Measurements from ENCODE around the gene MAMSTR.
"Not testable (repeated sequence)": the region's sequence is repeated elsewhere in the genome, so short reads cannot be mapped to it uniquely, and the experiment has no call there.

DNA sequence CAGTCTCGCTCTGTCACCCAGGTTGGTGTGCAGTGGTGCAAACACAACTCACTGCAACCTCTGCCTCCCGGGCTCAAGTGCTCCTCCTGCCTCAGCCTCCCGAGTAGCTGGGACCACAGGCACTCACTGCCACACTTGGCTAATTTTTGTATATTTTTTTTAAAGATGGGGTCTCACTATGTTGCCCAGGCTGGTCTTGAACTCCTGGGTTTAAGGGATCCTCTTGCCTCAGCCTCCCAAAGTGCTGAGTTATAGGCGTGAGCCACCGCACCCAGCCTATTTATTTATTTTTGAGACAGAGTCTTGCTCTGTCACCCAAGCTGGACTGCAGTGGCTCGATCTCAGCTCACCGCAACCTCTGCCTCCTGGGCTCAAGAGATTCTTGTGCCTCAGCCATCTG lies 32.9 kb downstream of the MAMSTR start:
- TF ChIP-seq, protein P1, sequence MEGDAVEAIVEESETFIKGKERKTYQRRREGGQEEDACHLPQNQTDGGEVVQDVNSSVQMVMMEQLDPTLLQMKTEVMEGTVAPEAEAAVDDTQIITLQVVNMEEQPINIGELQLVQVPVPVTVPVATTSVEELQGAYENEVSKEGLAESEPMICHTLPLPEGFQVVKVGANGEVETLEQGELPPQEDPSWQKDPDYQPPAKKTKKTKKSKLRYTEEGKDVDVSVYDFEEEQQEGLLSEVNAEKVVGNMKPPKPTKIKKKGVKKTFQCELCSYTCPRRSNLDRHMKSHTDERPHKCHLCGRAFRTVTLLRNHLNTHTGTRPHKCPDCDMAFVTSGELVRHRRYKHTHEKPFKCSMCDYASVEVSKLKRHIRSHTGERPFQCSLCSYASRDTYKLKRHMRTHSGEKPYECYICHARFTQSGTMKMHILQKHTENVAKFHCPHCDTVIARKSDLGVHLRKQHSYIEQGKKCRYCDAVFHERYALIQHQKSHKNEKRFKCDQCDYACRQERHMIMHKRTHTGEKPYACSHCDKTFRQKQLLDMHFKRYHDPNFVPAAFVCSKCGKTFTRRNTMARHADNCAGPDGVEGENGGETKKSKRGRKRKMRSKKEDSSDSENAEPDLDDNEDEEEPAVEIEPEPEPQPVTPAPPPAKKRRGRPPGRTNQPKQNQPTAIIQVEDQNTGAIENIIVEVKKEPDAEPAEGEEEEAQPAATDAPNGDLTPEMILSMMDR (IDR thresholded peaks at IDR 0.05) = not testable (repeated sequence)
- TF ChIP-seq ZFX (IDR thresholded peaks at IDR 0.05; ENCODE audit: borderline replicate concordance) = not testable (repeated sequence)
